Breast epithelium (tissue), 4 donors: Measurements from ENCODE around the gene LZIC. TPM values are rescaled to one million over a fixed set of nuclear protein-coding genes. Genes with fewer than 3 reads are reported as not detected.

Experiments
- DNase-seq, 2 donors: peaks; one replicate each; pipeline ENCODE4 v3.0.0-alpha.2; 2019; ENCODE audit warnings: low spot score in 2 of 2
- H3K27ac ChIP-seq, 2 donors: fragments of 200-600 bp; sonication (generic) in 1 of 2; one replicate each; pipeline ENCODE4 v1.5.1; 2016 to 2019; ENCODE audit warnings: mild to moderate bottlenecking in 1 of 2
- H3K27me3 ChIP-seq, 2 donors: fragments of 200-600 bp; sonication (generic) in 1 of 2; one replicate each; pipeline versions ENCODE4 v1.5.1 to v1.6.0; 2017 to 2019; ENCODE audit warnings: control low read depth in 1 of 2, mild to moderate bottlenecking in 1 of 2
- H3K36me3 ChIP-seq: fragments of 200-600 bp; one replicate; pipeline ENCODE4 v1.5.1; 2019
- H3K4me1 ChIP-seq, 2 donors: fragments of 200-600 bp; sonication (generic); one replicate each; pipeline ENCODE4 v1.5.1; 2016 to 2019; ENCODE audit warnings: control low read depth in 1 of 2
- H3K4me3 ChIP-seq, 3 donors: fragments of 200-600 bp; sonication (generic); 1 replicate in 2 of 3; 2 replicates in 1 of 3; pipeline ENCODE4 v1.5.1; 2016 to 2019; ENCODE audit warnings: mild to moderate bottlenecking in 3 of 3, moderate library complexity in 2 of 3
- H3K9me3 ChIP-seq, 2 donors: fragments of 200-600 bp; sonication (generic) in 1 of 2; one replicate each; pipeline ENCODE4 v1.5.1; 2016 to 2019; ENCODE audit warnings: control low read depth in 1 of 2
- CTCF ChIP-seq, 3 donors: fragments of 450-650 bp; IDR thresholded peaks; one replicate each; pipeline ENCODE4 v1.5.1; 2016 to 2017; ENCODE audit warnings: antibody characterized with exemption in 3 of 3, mild to moderate bottlenecking in 3 of 3, moderate library complexity in 3 of 3
- POLR2A ChIP-seq: fragments of 450-650 bp; IDR thresholded peaks from one replicate; pipeline ENCODE4 v1.6.1; 2016; ENCODE audit warnings: antibody characterized with exemption, mild to moderate bottlenecking, moderate library complexity
- POLR2AphosphoS5 ChIP-seq, 3 donors: sonication (generic); formaldehyde crosslinking; IDR thresholded peaks; one replicate each; pipeline ENCODE4 v1.6.1; 2017; ENCODE audit warnings: antibody characterized with exemption in 3 of 3
- intact Hi-C: fragments of 100-400 bp; cut with DNase I; formaldehyde crosslinking; loops from one replicate; pipeline ENCODE4 v1.15.1; 2023; ENCODE audit warnings: low total_unique reads
- total RNA-seq, 3 donors: library from RNA; depleted of rRNA; stranded (reverse); fragments of >200 nt; gene quantifications; one replicate each; pipeline ENCODE4 v1.1.0, GENCODE V29; 2016

Gene LZIC
- total RNA-seq, 3 donors from 2014 or later: 22.3 to 29.3 (median 23.7) TPM

GRCh38 chr1:9881838-9882249 is 61.3 kb downstream of the LZIC start:
- TF ChIP-seq POLR2A: no peak
- no peak for TF ChIP-seq POLR2AphosphoS5 (IDR thresholded peaks at IDR 0.05)
- TF ChIP-seq CTCF (IDR thresholded peaks at IDR 0.05): no peak
- Histone ChIP-seq H3K9me3 (no peaks in the 10 kb centered on the region), H3K27me3 (no peaks in the 10 kb centered on the region), H3K4me3 (no peak overlapping the region), H3K27ac (no peak overlapping the region), H3K4me1 (peaks cover 0 to 3% of the 10 kb centered on the region in 2 donors), H3K36me3 (no peaks in the 10 kb centered on the region)
- no peak for DNase-seq
- intact Hi-C loops: no loop called here

Other genes with a start within 250 kb of the LZIC start
- 10 to 100 TPM; 25.4 to 47.5 (median 42.3) TPM for gene CLSTN1, start 119.4 kb downstream of the LZIC start, total RNA-seq
- gene CTNNBIP1, start 33.1 kb downstream of the LZIC start, total RNA-seq: 10 to 100 TPM; 25.9 to 37.9 (median 29.5) TPM
- 1 to 10 TPM; 6.6 to 8.3 (median 6.9) TPM for gene NMNAT1, start 84 bp upstream of the LZIC start, total RNA-seq
- gene RBP7, start 53.8 kb upstream of the LZIC start, total RNA-seq: 100 to 1,000 TPM in 1 of 3 donors, 10 to 100 TPM in 2; 37.5 to 285 (median 49.8) TPM
- gene UBE4B, start 89.6 kb upstream of the LZIC start, total RNA-seq: 10 to 100 TPM; 36.4 to 43.4 (median 41.7) TPM